GM08714 (cell line): ENCODE results near the gene PRKAR1B.

Source experiments
- H3K4me3 ChIP-seq: fragments of 200-500 bp; sonication (Bioruptor generic); 2 replicates; pipeline ENCODE4 v1.5.1; 2014; ENCODE audit warnings: mild to moderate bottlenecking, low read length, inconsistent platforms
- ZNF274 ChIP-seq: IDR thresholded peaks from 2 replicates; pipeline ENCODE4 v1.6.1; 2012; ENCODE audit warnings: mild to moderate bottlenecking, low read depth, low read length

PRKAR1B gene

DNA sequence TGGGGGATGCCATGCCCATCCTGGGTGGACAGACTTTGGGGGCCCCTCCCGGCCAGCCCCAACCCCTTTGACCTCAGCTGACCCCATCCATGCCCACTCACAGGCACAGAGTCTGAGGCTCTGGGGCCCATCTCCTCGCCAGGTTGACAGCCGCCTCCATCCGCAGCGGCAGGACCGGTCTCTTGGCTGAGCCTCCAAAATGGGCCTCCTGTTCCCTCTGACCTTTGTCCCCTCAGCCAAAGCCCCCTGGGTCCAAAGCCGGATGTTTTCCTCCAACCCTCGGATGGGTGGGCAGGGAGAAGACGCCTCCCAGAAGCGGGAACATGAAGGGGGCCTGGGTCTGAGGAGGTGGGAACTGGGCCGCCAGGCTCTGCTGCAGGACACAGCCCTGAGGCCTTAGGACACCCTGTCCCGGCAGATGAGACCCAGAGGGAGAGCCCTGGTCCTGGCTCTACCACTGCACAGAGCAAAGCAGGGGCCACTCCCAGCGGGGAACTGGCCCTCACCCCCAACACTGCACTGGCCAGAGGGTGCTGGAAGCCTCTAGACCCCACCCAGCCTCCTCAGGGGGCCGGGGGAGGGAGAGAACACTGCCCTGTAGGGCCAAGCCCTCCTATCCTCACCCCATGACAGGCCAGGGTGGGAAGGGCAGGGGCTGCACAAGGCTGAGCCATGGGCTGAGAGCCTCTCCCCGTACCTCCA, 220.0 kb downstream of the PRKAR1B start:
- no peak for TF ChIP-seq ZNF274
- no peak overlapping the region for H3K4me3 ChIP-seq

DNA sequence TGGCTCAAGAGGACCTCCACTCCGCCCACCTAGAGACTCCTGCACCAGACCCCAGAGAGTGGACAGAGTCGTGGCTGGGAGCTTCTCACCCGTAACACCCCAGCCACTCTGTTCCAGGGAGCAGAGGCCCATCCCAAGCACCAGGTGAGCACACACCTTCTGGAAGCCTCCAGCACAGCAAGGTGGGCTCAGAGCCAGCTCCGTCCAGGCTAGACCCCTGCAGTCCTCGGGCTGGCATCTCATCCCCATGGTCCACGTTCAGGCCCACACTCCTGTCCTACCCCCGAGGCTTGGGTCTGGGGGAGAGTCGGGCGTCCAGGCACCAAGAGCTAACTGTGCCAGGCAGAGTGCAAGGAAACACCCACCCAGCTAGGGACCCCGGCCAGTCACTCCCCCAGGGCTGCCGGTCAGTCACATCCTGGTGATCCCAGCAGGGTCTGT, 220.7 kb downstream of the PRKAR1B start:
- no peak for TF ChIP-seq ZNF274
- H3K4me3 ChIP-seq: no peak overlapping the region

DNA sequence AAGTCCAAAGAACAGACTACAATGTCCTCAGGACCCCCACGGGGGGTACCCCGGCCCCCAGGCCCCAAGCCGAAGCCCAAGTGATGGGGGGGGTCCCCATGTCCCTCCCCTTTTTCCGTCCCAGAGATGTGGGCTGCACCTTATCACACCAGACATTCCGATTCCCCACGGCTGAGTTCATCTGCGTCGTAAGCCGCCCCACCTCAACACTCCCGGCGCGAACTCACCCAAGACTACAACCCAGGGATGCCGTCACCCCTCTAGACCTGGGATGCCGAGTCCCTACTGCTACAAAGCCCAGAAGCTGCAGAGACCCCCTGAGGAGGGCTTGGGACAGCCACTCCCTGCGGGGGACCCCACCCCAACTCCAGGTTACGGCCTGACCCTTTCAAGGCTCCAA, 221.9 kb downstream of the PRKAR1B start:
- H3K4me3 ChIP-seq: no peak overlapping the region
- no peak for TF ChIP-seq ZNF274

DNA sequence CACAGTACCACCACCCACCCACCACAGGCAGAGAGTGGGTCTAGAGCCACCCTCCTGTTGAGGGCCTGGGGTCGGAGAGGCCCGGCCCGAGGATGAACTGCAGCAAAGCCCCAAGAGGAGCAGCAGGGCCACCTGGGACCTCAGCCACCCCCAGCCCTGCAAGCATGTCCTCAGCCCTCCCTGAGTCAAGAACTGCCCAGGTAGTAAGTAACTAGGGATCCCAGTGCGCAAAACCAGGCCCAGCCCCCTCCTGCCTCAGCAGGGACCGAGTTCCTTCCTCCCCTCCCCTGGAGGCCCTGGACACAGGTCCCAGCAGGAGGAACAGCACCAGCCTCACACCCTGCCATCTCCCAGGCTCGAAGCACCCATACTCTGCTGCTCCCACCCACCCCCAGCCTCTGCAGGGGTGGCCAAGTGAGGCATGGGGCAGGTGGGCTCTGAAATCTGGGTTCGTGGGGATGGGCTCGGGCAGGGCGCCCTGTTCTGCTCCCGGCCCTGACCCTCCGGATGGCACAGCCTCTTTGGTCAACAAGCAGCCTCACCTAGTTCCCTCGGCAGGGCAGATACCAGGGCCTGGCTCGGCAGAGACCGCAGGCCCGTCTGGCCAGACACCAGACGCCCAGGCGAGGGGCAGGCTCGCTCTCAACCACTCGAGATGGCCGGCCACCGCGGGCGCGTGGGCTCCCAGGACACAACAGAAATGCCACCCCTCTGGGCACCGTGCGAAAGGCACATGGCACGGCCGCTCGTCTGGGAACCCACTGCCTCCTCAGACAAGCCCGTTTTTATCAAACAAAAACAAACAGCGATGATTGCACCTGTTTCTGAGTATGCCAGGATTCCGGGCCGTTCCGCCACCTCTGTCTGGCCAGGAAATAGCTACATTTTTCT, 222.6 kb downstream of the PRKAR1B start:
- no peak overlapping the region for H3K4me3 ChIP-seq
- TF ChIP-seq ZNF274: no peak

DNA sequence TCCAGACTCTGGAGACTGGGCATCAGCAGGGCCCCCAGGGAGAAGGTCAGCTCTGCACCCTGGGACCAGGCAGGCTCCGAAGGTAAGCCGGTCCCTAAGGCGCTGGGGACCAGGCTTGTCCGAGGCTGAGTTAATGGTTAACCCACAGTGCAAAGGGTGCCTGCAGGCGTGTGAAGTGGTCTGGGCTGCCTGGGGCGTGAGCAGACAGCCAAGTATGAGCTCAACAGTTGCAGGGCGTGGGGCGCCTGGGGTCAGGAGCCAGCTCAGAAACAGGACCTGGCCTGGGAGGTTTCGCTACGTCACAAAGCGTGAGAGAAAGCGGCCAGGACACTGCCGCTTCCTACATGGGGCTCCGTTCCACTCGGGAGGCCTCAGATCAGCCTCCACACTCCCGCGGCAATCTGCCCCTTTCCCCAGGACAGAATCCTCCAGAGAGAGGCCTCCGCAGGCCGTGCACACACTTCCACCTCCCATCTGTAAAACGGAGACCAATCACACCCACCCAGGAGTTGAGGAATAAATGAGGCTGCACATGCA, 223.4 kb downstream of the PRKAR1B start:
- TF ChIP-seq ZNF274: no peak
- no peak overlapping the region for H3K4me3 ChIP-seq

DNA sequence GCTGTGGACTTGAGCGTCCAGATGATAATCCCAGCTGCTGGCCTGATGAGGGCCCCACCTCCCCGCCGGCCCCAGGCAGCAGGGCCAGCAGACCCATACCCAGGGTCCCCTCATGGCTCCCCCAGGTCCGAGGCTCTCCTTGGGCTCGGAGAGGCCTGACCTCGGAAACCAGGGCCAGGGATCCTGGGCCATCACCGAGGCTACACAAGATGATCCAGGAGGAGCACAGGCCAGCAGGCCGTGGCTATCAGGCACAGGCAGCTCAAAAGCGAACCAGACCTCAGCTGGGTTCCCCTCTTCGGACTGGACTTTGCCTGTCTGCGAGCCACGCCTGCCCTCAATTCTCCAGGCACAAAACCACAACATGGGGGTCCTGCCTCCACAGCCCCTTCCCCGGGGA, 224.8 kb downstream of the PRKAR1B start:
- no peak overlapping the region for H3K4me3 ChIP-seq
- TF ChIP-seq ZNF274: no peak

DNA sequence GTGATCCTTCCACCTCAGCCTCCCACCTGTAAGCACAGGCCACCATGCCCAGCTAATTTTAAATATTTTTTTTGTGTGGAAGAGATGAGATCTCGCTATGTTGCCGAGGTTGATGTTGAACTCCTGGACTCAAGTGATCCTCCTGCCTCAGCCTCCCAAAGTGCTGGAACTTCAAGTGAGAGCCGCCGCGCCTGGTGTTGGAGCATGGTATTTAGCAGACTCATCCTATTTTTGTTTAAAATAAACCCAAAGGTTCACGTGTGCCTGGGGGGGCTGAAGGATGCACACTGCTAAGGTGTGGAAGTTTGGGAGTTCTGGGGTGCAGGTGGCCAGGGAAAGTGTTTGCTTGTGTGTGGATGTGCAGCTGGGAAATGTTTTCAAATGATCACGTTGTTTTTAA, 225.6 kb downstream of the PRKAR1B start:
- no peak for TF ChIP-seq ZNF274

DNA sequence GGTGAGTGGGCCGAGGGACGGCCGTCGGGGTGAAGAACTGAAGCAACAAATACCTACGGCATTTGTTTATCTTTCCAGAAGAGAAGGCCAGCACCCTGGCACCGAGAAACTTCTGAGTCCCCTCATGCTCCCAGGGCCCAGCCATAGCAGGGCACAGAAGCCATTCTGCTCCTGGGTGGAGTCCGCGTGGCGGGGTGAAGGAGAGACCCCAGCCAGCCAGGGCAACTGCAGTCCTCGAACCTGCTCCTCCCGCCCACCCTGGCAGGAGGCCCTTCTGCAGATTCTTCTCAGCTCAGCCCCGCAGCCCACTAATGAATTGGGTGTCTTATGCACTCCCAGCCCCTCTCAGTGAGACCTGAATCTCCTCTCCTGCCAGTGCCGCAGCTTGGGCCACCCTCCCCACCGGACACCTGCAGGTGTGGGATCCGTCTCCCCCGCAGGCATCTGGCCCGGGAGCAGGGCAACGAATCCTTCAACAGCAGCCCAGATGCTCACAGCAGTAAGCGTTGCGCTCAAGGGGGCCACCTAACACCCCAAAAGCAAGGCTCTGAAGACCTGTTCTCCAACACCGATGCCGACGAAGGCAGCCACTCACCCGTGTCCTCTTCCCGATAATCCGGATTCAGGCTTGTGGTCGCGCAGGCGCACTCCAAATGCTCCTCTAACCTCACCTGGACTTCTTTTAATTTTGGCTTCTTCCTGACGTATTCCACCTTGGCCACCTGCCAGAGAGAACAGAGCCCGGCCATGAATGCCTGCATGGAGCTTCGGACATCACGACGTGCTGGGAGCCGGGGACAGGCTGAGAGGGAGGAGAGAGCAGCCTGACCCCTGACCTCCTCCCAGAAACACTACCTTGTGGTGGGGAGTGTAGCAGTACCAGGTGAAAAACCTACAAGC, 226.3 kb downstream of the PRKAR1B start:
- no peak for TF ChIP-seq ZNF274
- H3K4me3 ChIP-seq: no peak overlapping the region

More for the DNA sequence above, 225.6 kb downstream of the PRKAR1B start:
- H3K4me3 ChIP-seq: no peak overlapping the region

DNA sequence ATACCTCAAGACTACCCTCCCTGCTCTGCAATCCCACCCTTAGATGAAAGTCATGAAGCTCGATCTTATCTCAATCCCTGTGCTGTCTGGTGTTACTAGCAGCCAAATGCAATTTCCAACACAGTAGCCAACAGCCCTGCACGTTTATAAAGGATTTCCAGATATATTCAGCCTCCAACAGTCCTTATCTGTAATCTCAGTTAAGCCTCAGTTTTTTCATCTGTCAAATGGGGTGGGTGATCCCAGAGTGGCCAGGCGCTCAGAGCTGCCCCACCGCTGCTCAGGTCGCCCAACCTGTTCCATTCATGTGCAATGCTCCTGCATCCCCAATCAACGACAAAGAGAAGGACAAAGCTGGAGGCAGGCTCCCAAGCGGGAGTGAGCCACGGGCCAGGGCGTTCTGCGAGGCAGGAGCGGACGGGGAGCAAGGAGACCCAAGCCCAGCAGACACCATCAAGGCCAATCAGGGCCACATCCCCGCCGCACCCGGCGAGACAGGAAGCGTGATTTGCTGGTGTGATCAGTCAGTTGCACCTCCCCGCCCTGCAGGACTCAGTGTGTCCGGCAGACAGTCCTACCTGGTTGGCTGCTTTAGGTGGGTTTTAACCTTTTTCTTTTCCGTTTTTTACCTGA, 227.1 kb downstream of the PRKAR1B start:
- TF ChIP-seq ZNF274: no peak
- H3K4me3 ChIP-seq: no peak overlapping the region
